ENCODE data around the gene MMP11. TPM values are rescaled to one million over a fixed set of nuclear protein-coding genes. Genes with fewer than 3 reads are reported as not detected.

Gene MMP11
- total RNA-seq, 1 donor from 2014 or later, result 4.9 TPM

DNA sequence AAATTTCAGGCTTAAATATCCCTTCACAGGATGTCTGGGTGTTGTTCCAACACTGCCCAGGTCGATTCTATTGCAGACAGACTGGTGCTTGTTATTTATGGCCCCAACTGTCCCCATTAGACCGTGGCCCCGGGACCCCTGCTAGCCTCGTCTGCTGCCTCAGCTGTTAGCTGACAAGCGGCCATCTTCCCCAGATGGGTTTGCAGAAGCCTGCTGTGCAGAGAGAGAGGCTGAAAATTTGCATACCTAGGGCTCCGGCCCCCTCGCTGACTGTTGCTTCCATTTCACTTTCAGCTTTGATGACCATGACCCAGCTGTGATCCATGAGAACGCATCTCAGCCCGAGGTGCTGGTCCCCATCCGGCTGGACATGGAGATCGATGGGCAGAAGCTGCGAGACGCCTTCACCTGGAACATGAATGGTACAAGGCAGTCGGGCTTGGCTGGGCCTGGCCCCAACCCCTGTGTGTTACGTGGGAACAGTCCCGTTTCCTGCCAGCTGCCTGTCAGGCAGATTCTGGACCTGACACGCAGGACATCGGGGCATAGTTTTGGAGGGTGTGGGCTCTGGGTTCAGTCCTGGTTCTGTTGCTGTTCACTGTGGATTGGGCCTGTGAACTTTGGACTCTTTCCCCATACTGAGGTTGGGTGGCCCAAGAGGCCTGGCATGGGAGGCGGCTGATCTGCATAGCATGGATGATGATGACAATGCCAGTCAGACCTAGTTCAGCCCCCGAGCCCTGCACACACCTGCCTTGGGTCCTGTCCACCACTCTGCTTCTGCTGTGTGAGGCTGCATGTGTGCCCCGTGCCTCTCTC lies 30.6 kb downstream of the MMP11 start:
- DNase-seq, result no peak

DNA sequence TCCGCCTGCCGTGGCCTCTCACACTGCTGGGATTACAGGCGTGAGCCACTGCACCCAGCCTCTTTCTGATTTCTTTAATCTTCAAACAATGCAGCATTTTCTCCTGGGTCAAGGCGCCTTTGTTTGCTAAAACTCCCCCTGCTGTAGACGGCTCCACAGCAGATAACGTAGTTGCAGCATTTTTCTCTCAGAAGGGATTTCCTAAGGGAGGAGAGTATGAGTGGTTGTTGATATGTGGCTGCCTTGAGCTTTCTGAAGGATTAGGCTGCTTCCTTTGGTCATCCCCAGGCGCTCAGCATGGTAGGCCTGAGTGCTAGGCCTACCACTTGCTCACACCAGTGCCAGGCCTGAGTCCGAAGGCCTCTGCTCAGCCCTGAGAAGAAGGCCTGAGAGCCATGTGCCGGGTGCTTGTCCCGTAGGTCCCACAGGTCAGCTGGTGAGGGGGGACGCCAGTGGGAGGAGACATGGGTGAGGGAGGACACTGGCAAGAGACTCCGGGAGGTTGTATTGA lies 32.2 kb downstream of the MMP11 start:
- DNase-seq, result no peak

- DNase-seq, result no peak
Observed at GRCh38 chr22:23806837-23807236, 34.2 kb downstream of the MMP11 start.

GRCh38 chr22:23812378-23812777 lies 39.7 kb downstream of the MMP11 start:
- no peak for DNase-seq

GRCh38 chr22:23815541-23816155 lies 43.0 kb downstream of the MMP11 start:
- no peak for DNase-seq

- no peak for DNase-seq
Observed at GRCh38 chr22:23816156-23816976, 43.7 kb downstream of the MMP11 start.

- DNase-seq, result no peak
Observed at GRCh38 chr22:23817146-23817545, 44.5 kb downstream of the MMP11 start.

DNA sequence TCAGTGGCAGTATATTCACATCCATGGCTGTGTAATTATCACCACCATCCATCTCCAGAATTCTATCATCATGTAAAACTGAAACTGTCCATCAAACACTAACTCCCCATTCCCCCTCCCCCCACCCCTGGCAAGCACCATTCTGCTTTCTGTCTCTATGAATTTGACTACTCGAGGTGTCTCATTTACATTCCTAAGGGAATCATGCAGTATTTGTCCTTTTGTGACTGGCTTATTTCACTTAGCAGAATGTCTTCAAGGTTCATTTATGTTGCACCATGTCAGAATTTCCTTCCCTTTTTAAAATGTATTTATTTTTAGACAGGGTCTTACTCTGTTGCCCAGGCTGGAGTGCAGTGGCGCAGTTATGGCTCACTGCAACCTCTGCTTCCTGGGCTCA lies 45.9 kb downstream of the MMP11 start:
- DNase-seq, result no peak

GRCh38 chr22:23820748-23821211 lies 48.1 kb downstream of the MMP11 start:
- DNase-seq, result no peak

GRCh38 chr22:23822101-23822671 lies 49.5 kb downstream of the MMP11 start:
- DNase-seq, result no peak

DNA sequence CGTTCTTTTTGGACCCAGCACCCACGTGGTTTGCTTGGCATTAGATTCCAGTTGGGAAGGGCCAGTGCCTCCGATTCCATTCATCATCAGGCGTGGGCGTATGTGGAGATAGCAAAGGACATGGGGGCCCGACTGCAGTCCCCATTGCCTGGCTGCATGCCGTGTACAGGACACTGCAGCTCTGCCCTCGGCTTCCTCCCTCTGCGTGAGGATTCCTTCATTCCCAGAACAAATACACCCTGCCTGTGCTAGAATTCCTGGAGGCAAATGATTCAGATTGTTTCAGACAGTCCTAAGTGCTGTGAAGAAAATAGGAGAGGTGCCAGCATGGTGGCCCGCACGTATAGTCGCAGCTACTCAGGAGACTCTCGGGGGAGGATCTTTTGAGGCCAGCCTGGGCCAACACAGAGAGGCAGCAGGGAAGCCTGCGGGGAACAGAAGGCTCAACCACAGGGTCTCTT lies 50.7 kb downstream of the MMP11 start:
- DNase-seq, result no peak

GRCh38 chr22:23824476-23825245 lies 52.0 kb downstream of the MMP11 start:
- no peak for DNase-seq

- DNase-seq, result no peak
Observed at GRCh38 chr22:23825246-23825905, 52.7 kb downstream of the MMP11 start.

DNA sequence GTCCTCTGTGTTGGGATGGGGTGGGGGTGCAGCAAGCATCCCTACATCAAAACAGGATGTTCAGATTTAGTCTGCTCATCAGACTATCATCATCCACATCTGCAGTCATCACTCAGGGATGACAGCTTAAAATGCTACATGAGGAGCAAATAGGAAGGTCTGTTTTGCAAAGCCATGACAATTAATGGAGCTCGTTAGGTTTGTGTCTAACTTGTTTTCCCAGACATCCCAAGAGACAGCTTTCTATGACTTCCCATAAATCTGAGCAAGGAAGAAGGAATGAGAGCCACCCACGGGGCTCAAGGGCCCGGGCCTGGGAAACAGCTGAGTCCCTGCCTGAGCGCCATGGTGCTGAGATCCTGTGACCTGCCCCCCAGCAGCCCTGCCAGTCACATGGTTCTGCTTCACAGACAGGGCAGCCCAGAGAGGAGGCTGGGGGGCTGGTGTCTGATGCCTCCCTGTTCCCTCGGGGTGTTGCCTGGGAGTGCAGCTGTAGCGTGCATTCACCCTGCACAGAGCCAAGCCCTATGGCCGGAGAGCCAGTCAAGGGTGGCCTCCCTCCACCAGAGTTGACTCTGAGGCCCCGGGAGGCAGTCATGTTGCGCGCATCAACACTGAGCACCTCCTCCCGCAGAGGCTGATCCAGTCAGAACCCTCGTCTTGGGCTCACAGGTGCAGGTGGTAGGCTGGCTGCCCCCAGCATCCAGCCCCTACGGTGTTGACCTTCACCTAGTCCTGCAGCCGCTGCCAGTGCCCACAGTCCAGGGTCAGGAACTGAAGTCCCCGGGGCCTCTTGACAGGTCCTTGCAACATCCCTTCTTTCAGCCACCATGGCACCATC lies 54.1 kb downstream of the MMP11 start:
- peak; percentile 87 for DNase-seq

GRCh38 chr22:23827351-23827995 lies 54.8 kb downstream of the MMP11 start:
- no peak for DNase-seq

DNA sequence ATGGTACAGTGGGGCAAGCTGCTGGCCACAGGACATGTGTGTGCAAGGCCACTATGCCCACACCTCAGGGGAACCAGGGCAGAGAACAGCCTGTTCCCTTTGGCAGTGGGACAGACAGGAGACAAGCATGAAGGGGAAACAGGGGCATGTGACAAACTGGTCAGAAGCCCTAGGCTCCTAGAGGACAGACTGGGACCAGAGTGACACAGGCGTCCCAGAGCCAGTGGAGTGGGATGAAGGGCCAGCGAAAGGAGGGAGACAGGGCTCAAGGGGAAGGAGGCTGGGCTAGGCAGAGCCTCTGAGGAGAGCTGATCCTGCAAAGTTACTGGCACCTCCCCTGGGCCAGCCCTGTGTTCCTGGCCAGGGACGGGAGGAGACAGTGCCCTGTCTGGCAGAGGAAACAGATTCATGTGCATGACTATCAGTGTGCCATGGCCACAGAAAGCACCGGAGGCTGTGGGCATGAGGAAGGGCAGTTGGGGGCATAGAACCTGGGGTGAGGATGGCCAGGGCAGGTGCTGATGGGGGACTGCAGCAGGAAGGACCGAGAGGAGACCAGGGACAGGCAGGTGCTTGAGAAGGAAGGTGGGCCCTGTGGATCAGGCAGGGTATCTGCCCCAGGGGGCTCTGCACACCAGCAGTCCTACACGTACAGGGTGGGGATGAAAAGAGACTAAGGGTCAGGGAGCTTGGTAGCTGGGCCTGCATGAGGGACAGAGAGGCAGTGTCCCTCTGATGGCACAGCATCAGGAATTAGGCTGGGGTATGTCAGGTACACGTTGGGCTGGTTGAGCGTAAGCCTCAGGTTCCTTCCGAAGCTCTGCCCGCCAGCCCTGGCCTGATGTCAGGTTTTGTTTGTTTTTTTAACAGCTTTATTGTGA lies 56.4 kb downstream of the MMP11 start:
- DNase-seq, result no peak

GRCh38 chr22:23829845-23830372 lies 57.3 kb downstream of the MMP11 start:
- peak; percentile 81 for DNase-seq

DNA sequence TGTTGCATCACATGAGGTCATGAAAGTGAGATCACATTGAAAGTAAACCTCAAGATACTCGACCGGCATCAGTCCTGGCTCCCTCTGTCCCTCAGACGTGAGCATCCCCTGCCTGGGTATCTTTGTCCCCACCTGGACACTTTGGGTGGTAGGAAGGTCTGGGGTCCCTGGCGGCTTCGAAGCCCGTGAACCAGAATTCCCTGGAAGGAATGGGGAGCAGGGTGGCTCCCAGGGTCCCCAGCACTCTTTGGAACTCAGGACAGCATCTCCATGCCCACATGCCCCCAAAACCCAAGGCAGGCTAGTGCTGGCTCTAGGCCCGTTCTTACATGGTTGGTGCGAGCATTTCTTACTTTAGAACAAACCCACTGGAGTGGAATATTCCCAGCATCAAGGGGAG lies 58.6 kb downstream of the MMP11 start:
- DNase-seq, result no peak

Measured in skin of body (tissue), 2 donors.